T-helper 1 cell treated with Interleukin-12 subunit alpha and Interleukin-12 subunit beta and Interleukin-4 antibody, amounts not matched to agents 30 μg/mL and 1 μg/mL, for 36 hours (primary cell): ENCODE results near the gene GUCY2C.

Source experiments
- H3K27ac Mint-ChIP-seq: one replicate; pipeline ENCODE4 v1.8.0; 2021; ENCODE audit warnings: mild to moderate bottlenecking, mixed read lengths
- H3K27me3 Mint-ChIP-seq: one replicate; pipeline ENCODE4 v1.8.0; 2021; ENCODE audit warnings: low read depth, mixed read lengths
- H3K36me3 Mint-ChIP-seq: one replicate; pipeline ENCODE4 v1.8.0; 2021; ENCODE audit warnings: low read depth, mixed read lengths
- H3K4me1 Mint-ChIP-seq: one replicate; pipeline ENCODE4 v1.8.0; 2021; ENCODE audit warnings: low read depth, mixed read lengths
- H3K4me3 Mint-ChIP-seq: one replicate; pipeline ENCODE4 v1.8.0; 2021; ENCODE audit warnings: mild to moderate bottlenecking, moderate library complexity, mixed read lengths
- H3K9me3 Mint-ChIP-seq: one replicate; pipeline ENCODE4 v1.8.0; 2021; ENCODE audit warnings: mixed read lengths

The GUCY2C gene

GRCh38 chr12:14589169-14590004, 107.0 kb downstream of the GUCY2C start:
- Mint-ChIP-seq H3K27me3 (peaks cover 5% of the 10 kb centered on the region), H3K4me1 (no peaks in the 10 kb centered on the region), H3K4me3 (no peak overlapping the region), H3K9me3 (no peaks in the 10 kb centered on the region), H3K36me3 (no peaks in the 10 kb centered on the region), H3K27ac (no peak overlapping the region)

GRCh38 chr12:14588571-14588970, 107.8 kb downstream of the GUCY2C start:
- H3K36me3 Mint-ChIP-seq, result no peaks in the 10 kb centered on the region
- no peak overlapping the region for H3K27ac Mint-ChIP-seq
- no peak overlapping the region for H3K4me3 Mint-ChIP-seq
- H3K4me1 Mint-ChIP-seq, result no peaks in the 10 kb centered on the region
- H3K27me3 Mint-ChIP-seq, result peaks cover 5% of the 10 kb centered on the region
- no peaks in the 10 kb centered on the region for H3K9me3 Mint-ChIP-seq

GRCh38 chr12:14578646-14579045, 117.8 kb downstream of the GUCY2C start:
- Mint-ChIP-seq H3K4me1 (peaks cover 2% of the 10 kb centered on the region), H3K9me3 (no peaks in the 10 kb centered on the region), H3K4me3 (no peak overlapping the region), H3K36me3 (no peaks in the 10 kb centered on the region), H3K27me3 (peaks cover 18% of the 10 kb centered on the region), H3K27ac (no peak overlapping the region)

- H3K4me3 Mint-ChIP-seq, result no peak overlapping the region
- no peak overlapping the region for H3K27ac Mint-ChIP-seq
- H3K36me3 Mint-ChIP-seq, result no peaks in the 10 kb centered on the region
- peaks cover 18% of the 10 kb centered on the region for H3K27me3 Mint-ChIP-seq
- H3K9me3 Mint-ChIP-seq, result no peaks in the 10 kb centered on the region
- H3K4me1 Mint-ChIP-seq, result peaks cover 2% of the 10 kb centered on the region
These were observed 119.1 kb downstream of the GUCY2C start for GRCh38 chr12:14577344-14577743.

- Mint-ChIP-seq H3K9me3 (no peaks in the 10 kb centered on the region), H3K36me3 (no peaks in the 10 kb centered on the region), H3K27ac (no peak overlapping the region)
These were observed 119.5 kb downstream of the GUCY2C start for GRCh38 chr12:14576896-14577295.

DNA sequence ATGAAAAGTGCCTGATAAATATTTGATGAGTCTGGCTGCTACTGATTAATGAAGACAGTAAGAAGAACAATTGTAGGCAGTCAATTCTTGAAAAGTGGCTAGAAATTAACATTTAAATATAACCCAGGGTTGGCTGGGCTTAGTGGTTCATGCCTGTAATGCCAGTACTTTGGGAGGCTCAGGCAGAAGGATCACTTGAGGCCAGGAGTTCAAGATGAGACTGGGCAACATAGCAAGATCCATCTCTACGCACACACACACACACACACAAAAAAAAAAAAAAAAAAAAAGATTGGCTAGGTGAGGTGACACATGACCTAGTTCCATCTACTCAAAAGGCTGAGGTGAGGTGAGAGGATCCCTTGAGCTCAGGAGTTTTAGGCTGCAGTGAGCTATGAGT, 120.8 kb downstream of the GUCY2C start:
- Mint-ChIP-seq H3K27ac (no peak overlapping the region), H3K4me3 (no peak overlapping the region), H3K9me3 (no peaks in the 10 kb centered on the region)

More at GRCh38 chr12:14576896-14577295, 119.5 kb downstream of the GUCY2C start:
- Mint-ChIP-seq H3K4me3 (no peak overlapping the region), H3K4me1 (peaks cover 2% of the 10 kb centered on the region), H3K27me3 (peaks cover 18% of the 10 kb centered on the region)

GRCh38 chr12:14573118-14573517, 123.3 kb downstream of the GUCY2C start:
- Mint-ChIP-seq H3K27ac (no peak overlapping the region), H3K36me3 (no peaks in the 10 kb centered on the region), H3K4me3 (no peak overlapping the region), H3K4me1 (peaks cover 2% of the 10 kb centered on the region), H3K27me3 (peaks cover 32% of the 10 kb centered on the region), H3K9me3 (no peaks in the 10 kb centered on the region)

More for the DNA sequence above, 120.8 kb downstream of the GUCY2C start:
- peaks cover 2% of the 10 kb centered on the region for H3K4me1 Mint-ChIP-seq
- no peaks in the 10 kb centered on the region for H3K36me3 Mint-ChIP-seq
- H3K27me3 Mint-ChIP-seq, result peaks cover 20% of the 10 kb centered on the region

- Mint-ChIP-seq H3K36me3 (no peaks in the 10 kb centered on the region), H3K27ac (no peak overlapping the region)
These were observed 124.0 kb downstream of the GUCY2C start for GRCh38 chr12:14572401-14572800.

DNA sequence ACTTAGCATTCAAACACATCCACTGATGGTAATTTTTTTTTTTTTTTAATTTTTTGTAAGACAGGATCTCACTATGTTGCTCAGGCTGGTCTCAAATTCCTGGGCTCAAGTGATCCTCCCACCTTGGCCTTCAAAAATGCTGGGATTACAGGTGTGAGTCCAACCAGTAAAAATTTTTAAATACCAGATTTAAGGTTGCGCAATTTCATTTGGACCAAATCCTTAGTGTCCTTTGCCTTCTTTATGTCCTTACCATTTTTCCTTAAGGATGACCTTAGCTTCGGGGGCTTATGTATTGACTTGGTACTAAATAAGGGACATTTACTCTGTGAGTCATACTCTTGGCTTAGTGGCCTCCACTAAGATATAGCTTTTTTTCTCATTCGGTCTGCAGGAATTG, 124.6 kb downstream of the GUCY2C start:
- Mint-ChIP-seq H3K9me3 (no peaks in the 10 kb centered on the region), H3K27me3 (peaks cover 36% of the 10 kb centered on the region), H3K4me1 (no peaks in the 10 kb centered on the region), H3K4me3 (no peak overlapping the region), H3K27ac (no peak overlapping the region), H3K36me3 (no peaks in the 10 kb centered on the region)

More at GRCh38 chr12:14572401-14572800, 124.0 kb downstream of the GUCY2C start:
- peaks cover 2% of the 10 kb centered on the region for H3K4me1 Mint-ChIP-seq
- H3K27me3 Mint-ChIP-seq, result peaks cover 32% of the 10 kb centered on the region
- H3K4me3 Mint-ChIP-seq, result no peak overlapping the region
- no peaks in the 10 kb centered on the region for H3K9me3 Mint-ChIP-seq

- Mint-ChIP-seq H3K4me1 (no peaks in the 10 kb centered on the region), H3K36me3 (no peaks in the 10 kb centered on the region), H3K27me3 (peaks cover 35% of the 10 kb centered on the region), H3K27ac (no peak overlapping the region), H3K9me3 (no peaks in the 10 kb centered on the region), H3K4me3 (no peak overlapping the region)
These were observed 126.2 kb downstream of the GUCY2C start for GRCh38 chr12:14570231-14570630.

DNA sequence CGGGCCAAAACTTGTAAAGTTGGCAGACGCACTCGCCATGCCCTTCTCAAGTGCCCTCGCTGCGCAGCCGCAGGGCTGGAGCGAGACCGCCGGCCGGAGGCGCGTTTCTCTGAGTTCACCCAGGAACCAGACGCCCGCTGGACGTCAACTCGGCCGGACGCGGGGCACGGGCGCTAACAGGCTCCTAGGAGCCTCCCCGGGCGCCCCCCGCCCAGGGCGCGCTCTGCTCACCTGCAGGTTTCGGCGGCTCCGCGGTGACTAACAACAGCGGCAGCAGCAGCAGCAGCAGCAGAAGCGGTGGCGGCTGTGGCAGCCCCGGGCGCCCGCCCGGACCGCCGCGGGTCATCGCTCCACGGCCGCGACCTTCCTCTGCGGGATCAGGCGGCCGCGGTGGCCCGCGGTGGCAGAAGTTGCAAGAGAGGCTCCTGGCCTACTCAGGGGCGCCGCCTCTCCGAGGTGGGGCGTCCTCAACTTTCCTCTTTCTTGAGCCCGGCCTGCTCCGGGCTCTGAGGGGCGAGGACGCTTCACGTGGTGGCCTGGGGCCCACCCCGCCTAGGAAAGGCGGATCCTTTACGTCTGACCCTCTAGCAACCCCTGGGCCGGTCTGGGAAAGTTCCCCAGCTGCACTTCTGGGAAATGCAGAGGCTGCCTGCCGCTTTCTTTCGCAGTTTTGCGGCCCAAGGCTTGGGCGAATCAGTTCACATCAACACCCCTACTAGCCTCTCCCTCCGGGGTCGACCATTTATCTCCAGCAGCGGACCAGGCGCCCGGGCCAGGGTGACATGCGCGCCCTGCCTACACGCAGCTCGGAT, 128.8 kb downstream of the GUCY2C start, which contains the start of gene PLBD1:
Gene PLBD1, minus strand, starts transcription at position 533 of the 812 bp plus-strand sequence. Its CDS starts 187 bp downstream, at position 346.
- Mint-ChIP-seq H3K4me1 (no peaks in the 10 kb centered on the region), H3K27me3 (peaks cover 33% of the 10 kb centered on the region), H3K9me3 (no peaks in the 10 kb centered on the region), H3K36me3 (no peaks in the 10 kb centered on the region), H3K27ac (peak within 1 kb of the TSS; percentile 15), H3K4me3 (peak within 1 kb of the TSS; percentile 14)

- H3K27me3 Mint-ChIP-seq, result peaks cover 27% of the 10 kb centered on the region
- H3K4me3 Mint-ChIP-seq, result no peak overlapping the region
- H3K27ac Mint-ChIP-seq, result no peak overlapping the region
- H3K9me3 Mint-ChIP-seq, result no peaks in the 10 kb centered on the region
- H3K4me1 Mint-ChIP-seq, result no peaks in the 10 kb centered on the region
- H3K36me3 Mint-ChIP-seq, result no peaks in the 10 kb centered on the region
These were observed 132.0 kb downstream of the GUCY2C start for GRCh38 chr12:14564336-14564959.

DNA sequence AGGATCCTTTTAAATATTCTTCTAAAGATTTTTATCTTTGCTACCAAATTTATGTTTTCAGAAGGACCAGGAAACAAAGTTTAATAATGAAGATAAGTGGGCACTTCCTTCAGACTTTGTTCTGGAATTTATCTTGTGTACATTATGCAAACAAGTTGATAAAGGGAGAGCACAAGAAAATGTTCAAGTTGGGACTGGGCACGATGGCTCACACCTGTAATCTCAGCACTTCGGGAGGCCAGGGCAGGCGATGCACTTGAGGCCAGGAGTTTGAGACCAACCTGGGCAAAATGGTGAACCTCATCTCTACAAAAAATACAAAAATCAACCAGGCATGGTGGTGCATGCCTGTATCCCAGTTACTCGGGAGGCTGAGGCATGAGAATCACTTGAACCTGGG, 133.4 kb downstream of the GUCY2C start:
- peaks cover 18% of the 10 kb centered on the region for H3K27me3 Mint-ChIP-seq
- no peak overlapping the region for H3K27ac Mint-ChIP-seq
- no peak overlapping the region for H3K4me3 Mint-ChIP-seq
- H3K36me3 Mint-ChIP-seq, result no peaks in the 10 kb centered on the region
- no peaks in the 10 kb centered on the region for H3K4me1 Mint-ChIP-seq
- no peaks in the 10 kb centered on the region for H3K9me3 Mint-ChIP-seq
